Measurements from ENCODE around the gene KDR.

KDR gene

DNA sequence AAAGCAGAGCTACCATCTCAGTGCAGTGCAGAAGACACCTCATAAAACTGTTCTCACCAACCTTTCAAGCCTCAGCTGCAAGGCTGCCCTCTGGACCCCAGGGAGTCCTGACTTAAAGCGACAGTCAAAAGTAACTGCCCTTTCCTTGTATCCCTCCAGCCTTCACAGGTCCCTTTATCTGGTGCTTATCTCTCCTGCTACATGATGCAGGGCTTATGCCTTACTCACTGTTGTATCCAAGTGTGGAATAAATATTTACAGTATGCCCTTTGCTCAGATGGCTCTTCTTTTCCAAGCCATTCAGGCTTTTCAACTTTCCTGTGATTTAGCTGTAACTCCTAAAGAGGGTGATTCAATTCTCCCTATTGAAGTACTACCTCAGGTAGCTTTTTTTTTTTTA, 92.6 kb downstream of the KDR start:
- TF ChIP-seq, protein P1, sequence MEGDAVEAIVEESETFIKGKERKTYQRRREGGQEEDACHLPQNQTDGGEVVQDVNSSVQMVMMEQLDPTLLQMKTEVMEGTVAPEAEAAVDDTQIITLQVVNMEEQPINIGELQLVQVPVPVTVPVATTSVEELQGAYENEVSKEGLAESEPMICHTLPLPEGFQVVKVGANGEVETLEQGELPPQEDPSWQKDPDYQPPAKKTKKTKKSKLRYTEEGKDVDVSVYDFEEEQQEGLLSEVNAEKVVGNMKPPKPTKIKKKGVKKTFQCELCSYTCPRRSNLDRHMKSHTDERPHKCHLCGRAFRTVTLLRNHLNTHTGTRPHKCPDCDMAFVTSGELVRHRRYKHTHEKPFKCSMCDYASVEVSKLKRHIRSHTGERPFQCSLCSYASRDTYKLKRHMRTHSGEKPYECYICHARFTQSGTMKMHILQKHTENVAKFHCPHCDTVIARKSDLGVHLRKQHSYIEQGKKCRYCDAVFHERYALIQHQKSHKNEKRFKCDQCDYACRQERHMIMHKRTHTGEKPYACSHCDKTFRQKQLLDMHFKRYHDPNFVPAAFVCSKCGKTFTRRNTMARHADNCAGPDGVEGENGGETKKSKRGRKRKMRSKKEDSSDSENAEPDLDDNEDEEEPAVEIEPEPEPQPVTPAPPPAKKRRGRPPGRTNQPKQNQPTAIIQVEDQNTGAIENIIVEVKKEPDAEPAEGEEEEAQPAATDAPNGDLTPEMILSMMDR (IDR thresholded peaks at IDR 0.05): no peak
- DNase-seq (ENCODE audit: low spot score): no peak
- Histone ChIP-seq H3K27ac (no peak overlapping the region), H3K4me3 (no peak overlapping the region)

DNA sequence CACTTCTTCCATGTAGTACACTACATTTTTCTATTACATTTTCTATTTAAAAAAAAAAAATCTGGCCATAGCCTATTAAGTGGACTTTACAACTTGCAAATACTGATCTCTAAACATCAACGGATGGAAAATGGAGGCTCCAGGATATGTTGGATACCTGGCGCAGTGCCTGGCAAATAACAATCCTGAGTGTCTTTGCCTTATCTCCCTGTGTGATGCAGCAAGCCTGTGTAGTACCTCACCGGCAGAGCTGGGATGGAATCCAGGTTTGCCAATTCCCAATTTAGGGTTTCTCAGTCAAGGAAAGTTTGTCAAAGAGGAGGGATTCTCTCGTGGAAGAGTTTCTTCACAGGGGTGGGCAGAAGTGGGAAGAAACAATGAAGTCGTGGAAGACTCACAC, 93.2 kb downstream of the KDR start:
- TF ChIP-seq, protein P1 (IDR thresholded peaks at IDR 0.05): no peak
- Histone ChIP-seq H3K27ac (no peak overlapping the region), H3K4me3 (no peak overlapping the region)
- DNase-seq (ENCODE audit: low spot score): no peak

DNA sequence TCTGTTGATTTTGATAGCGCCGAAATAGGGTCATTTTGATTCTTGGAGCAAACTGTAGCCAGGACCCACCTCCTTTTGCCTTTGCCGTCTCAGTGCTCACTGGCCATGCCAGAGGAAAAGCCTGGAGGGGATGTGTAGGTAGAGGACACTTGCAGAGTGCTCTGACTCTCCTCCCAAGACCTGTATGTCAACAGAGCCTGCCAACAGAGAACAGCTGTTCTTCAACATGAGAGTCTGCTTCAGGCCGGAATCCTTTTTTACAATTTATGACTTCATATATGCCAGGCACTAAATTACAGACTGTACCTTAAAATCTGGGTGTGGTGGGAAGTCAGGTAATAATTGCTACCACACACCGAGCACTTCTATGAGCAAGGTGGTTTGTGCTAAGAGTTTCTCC, 94.2 kb downstream of the KDR start:
- H3K27ac ChIP-seq: no peak overlapping the region
- no peak for DNase-seq (ENCODE audit: low spot score)
- TF ChIP-seq, protein P1 (IDR thresholded peaks at IDR 0.05): no peak

DNA sequence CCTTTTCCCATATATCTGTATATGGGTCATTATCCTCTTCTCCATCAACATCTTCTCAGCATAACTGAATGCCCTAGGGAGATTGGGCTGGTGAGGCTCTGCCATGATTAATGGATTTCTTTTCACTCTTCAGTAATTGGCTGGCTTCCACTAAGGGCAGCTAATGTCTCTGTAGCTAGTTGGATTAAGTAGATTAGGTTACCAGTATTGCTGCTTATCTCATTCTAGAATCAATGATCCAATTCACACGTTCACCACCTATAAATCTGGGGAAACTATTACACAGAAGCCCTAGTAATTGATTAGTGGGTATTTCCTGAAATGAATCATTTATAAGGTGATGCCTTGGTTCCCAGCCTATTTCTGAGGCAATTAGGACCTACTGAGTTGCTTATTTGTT, 94.8 kb downstream of the KDR start:
- no peak for DNase-seq (ENCODE audit: low spot score)
- TF ChIP-seq, protein P1 (IDR thresholded peaks at IDR 0.05): no peak
- no peak overlapping the region for H3K4me3 ChIP-seq
- H3K27ac ChIP-seq: no peak overlapping the region

More for the DNA sequence above, 94.2 kb downstream of the KDR start:
- no peak overlapping the region for H3K4me3 ChIP-seq

DNA sequence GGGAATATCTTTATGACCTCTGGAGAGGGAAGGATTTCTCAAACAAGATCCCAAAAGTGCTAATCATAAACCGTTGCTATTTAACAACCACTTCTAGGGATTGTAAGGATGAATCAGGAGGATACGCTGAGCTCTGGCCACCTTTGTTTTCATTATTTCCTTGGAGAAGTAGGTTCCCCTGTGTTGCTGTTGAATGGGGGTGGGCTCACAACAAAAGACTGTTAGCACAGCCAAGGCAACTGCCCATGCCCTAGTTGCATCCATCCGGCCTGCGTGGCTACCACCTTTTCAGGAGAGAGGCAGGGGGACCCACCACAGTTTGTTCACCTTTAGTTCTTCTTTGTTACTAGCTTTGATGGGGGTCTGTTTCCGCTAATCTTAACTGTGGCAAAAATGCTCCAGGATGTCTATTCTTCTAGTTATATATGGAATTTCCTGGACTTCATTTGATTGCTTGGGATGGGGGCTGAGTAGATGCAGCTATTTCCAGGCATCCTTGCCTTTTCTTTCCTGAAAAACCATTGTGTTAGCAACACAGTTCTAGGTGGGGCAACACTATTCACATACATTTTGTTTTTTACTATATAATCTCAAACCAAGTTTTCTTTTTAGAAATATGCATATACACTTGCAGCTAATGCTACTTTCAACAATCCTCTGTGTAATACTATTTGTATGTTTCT, 95.4 kb downstream of the KDR start:
- Histone ChIP-seq H3K4me3 (no peak overlapping the region), H3K27ac (no peak overlapping the region)
- no peak for DNase-seq (ENCODE audit: low spot score)
- TF ChIP-seq, protein P1 (IDR thresholded peaks at IDR 0.05): no peak

DNA sequence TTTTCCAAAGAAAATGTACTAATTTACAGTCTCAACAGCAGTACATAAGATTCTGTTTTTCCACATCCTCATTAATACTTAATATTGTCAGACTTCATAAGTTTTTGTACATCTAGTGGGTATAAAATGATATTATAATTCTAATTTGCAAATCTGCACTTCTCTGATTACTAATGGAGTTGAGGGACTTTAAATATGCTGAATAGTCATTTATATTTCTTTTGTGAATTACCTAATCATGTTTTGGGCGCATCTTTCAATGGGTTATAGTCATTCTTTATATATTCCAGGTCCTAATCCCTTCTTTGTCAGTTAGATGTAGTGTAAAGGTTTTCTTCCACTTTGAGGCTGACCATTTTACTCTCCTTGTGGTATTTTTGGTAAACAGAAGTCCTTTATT, 96.1 kb downstream of the KDR start:
- no peak overlapping the region for H3K4me3 ChIP-seq
- no peak overlapping the region for H3K27ac ChIP-seq
- TF ChIP-seq, protein P1 (IDR thresholded peaks at IDR 0.05): no peak
- no peak for DNase-seq (ENCODE audit: low spot score)

All from coronary artery (tissue), 2 donors.